SK-N-MC (cell line): Measurements from ENCODE around the gene MAP3K2.

Experiments
- EZH2 ChIP-seq: fragments of 200-600 bp; sonication (generic); IDR thresholded peaks from one replicate; pipeline ENCODE4 v1.6.1; 2017; ENCODE audit warnings: antibody characterized with exemption
- FOXP2 ChIP-seq: optimal IDR thresholded peaks from 2 replicates; pipeline ENCODE3; 2011; ENCODE audit warnings: mild to moderate bottlenecking, moderate library complexity; ENCODE audit not compliant: insufficient read depth; ENCODE audit errors: extremely low read length, control extremely low read depth
- POLR2AphosphoS5 ChIP-seq: IDR thresholded peaks from 2 replicates; pipeline ENCODE4 v1.6.1; 2012; ENCODE audit warnings: mild to moderate bottlenecking, low read depth, low read length, borderline replicate concordance

GRCh38 chr2:127386764-127387654, 766 bp downstream of the MAP3K2 start:
- no peak for TF ChIP-seq EZH2
- no peak; the same call in 1 of the 2 replicates for TF ChIP-seq POLR2AphosphoS5
- TF ChIP-seq FOXP2: peak; percentile 39
